Ovary (tissue), 3 donors: Measurements from ENCODE around the gene INCA1.
"Not testable (repeated sequence)": the region's sequence is repeated elsewhere in the genome, so short reads cannot be mapped to it uniquely, and the experiment has no call there.

Experiments used
- EP300 ChIP-seq: sonication (generic); formaldehyde crosslinking; IDR thresholded peaks from one replicate; pipeline ENCODE4 v1.6.1; 2017; ENCODE audit warnings: antibody characterized with exemption
- POLR2A ChIP-seq: fragments of 450-650 bp; IDR thresholded peaks from one replicate; pipeline ENCODE4 v1.6.1; 2017; ENCODE audit warnings: antibody characterized with exemption, mild to moderate bottlenecking, moderate library complexity
- TF ChIP-seq, protein P1 (sequence below), 3 donors: fragments of 450-650 bp in 2 of 3; fragments of 200-600 bp in 1 of 3; IDR thresholded peaks; one replicate each; pipeline versions ENCODE4 v1.5.1 to v1.8.0; 2016 to 2022; ENCODE audit warnings: antibody characterized with exemption in 3 of 3, mild to moderate bottlenecking in 1 of 3
- donor health status: DM: no; HTN: no; CAD: no.

DNA sequence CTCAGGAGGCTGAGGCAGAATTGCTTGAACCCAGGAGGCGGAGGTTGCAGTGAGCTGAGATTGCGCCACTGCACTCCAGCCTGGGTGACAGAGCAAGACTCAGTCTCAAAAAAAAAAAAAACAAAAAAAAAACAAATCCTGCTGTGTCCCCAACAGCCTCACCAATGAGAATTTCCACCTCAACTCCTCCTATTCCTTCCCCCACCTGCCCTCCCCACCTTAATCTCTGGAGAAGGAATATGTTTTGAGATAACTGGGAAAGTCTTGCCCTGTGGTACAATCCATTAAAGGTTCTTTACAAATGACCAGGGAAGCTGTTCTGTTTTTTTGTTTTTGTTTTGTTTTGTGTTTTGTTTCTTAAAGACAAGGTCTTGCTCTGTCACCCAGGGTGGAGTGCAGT lies 32.8 kb upstream of the INCA1 start:
- TF ChIP-seq POLR2A, EP300: not testable (repeated sequence)
- TF ChIP-seq, protein P1, sequence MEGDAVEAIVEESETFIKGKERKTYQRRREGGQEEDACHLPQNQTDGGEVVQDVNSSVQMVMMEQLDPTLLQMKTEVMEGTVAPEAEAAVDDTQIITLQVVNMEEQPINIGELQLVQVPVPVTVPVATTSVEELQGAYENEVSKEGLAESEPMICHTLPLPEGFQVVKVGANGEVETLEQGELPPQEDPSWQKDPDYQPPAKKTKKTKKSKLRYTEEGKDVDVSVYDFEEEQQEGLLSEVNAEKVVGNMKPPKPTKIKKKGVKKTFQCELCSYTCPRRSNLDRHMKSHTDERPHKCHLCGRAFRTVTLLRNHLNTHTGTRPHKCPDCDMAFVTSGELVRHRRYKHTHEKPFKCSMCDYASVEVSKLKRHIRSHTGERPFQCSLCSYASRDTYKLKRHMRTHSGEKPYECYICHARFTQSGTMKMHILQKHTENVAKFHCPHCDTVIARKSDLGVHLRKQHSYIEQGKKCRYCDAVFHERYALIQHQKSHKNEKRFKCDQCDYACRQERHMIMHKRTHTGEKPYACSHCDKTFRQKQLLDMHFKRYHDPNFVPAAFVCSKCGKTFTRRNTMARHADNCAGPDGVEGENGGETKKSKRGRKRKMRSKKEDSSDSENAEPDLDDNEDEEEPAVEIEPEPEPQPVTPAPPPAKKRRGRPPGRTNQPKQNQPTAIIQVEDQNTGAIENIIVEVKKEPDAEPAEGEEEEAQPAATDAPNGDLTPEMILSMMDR (IDR thresholded peaks at IDR 0.05), result not testable (repeated sequence)
